Measurements from ENCODE around the gene SATB1.

GRCh38 chr3:18379647-18380046 is 45.5 kb downstream of the SATB1 start:
- TF ChIP-seq ZNF280D (tag by site-specific recombination; IDR thresholded peaks at IDR 0.05) (no peak), ZNF416 (tag by site-specific recombination; IDR thresholded peaks at IDR 0.05) (no peak), KLF10 (tag by site-specific recombination; IDR thresholded peaks at IDR 0.05) (no peak), ZSCAN4 (tag by site-specific recombination; IDR thresholded peaks at IDR 0.05) (no peak), ZNF140 (tag by site-specific recombination; IDR thresholded peaks at IDR 0.05) (no peak), ZNF335 (tag by site-specific recombination; conservative IDR thresholded peaks at IDR 0.05) (no peak), OSR2 (tag by site-specific recombination; IDR thresholded peaks at IDR 0.05) (no peak), CTCF (tag by site-specific recombination; IDR thresholded peaks at IDR 0.05) (no peak), ZBTB1 (tag by site-specific recombination; IDR thresholded peaks at IDR 0.05) (no peak), ZNF449 (tag by site-specific recombination; IDR thresholded peaks at IDR 0.05) (no peak), MEIS1 (CRISPR knock-in tag; IDR thresholded peaks at IDR 0.05; ENCODE audit: borderline replicate concordance) (no peak), ZNF645 (tag by site-specific recombination; IDR thresholded peaks at IDR 0.05) (no peak), GLI4 (tag by site-specific recombination; IDR thresholded peaks at IDR 0.05) (no peak), ZNF639 (tag by site-specific recombination; IDR thresholded peaks at IDR 0.05) (no peak)
